Liver (tissue), 3 donors: ENCODE results near the gene HIKESHI.

Source experiments
- CTCF ChIP-seq: fragments of 150-350 bp; IDR thresholded peaks from 2 replicates; pipeline ENCODE4 v1.5.1; 2017; ENCODE audit warnings: improper control_type of control experiment, low read depth, low read length; ENCODE audit not compliant: missing input control
- NR2F2 ChIP-seq: IDR thresholded peaks from 2 replicates; pipeline ENCODE4 v1.6.1; 2016; ENCODE audit warnings: antibody characterized with exemption
- RAD21 ChIP-seq, 2 donors: IDR thresholded peaks; 2 replicates each; pipeline ENCODE4 v1.6.1; 2016; ENCODE audit warnings: antibody characterized with exemption in 2 of 2, mild to moderate bottlenecking in 2 of 2
- RXRA ChIP-seq, 2 donors: IDR thresholded peaks; 2 replicates each; pipeline ENCODE4 v1.6.1; 2017 to 2018; ENCODE audit warnings: antibody characterized with exemption in 2 of 2, mild to moderate bottlenecking in 1 of 2
- TAF1 ChIP-seq: conservative IDR thresholded peaks from 2 replicates; pipeline ENCODE4 v1.6.1; 2016; ENCODE audit warnings: antibody characterized with exemption, mild to moderate bottlenecking
- ZBTB33 ChIP-seq: IDR thresholded peaks from 2 replicates; pipeline ENCODE4 v1.6.1; 2016; ENCODE audit warnings: antibody characterized with exemption
- donor health status: healthy.
- donor health status: healthy.

GRCh38 chr11:86292912-86293616 is 9.0 kb upstream of the HIKESHI start:
- TF ChIP-seq CTCF (no peak), NR2F2 (no peak), ZBTB33 (no peak), TAF1 (no peak), RXRA (IDR thresholded peaks at IDR 0.05) (no peak), RAD21 (IDR thresholded peaks at IDR 0.05) (no peak)
